DMS53 (cell line): ENCODE data around the gene RGSL1.
"Not testable (repeated sequence)": the region's sequence is repeated elsewhere in the genome, so short reads cannot be mapped to it uniquely, and the experiment has no call there.

ENCODE experiments used
- DNase-seq: peaks from one replicate; lab custom pipeline; 2025; lab: John Stamatoyannopoulos, UW

Gene RGSL1

DNA sequence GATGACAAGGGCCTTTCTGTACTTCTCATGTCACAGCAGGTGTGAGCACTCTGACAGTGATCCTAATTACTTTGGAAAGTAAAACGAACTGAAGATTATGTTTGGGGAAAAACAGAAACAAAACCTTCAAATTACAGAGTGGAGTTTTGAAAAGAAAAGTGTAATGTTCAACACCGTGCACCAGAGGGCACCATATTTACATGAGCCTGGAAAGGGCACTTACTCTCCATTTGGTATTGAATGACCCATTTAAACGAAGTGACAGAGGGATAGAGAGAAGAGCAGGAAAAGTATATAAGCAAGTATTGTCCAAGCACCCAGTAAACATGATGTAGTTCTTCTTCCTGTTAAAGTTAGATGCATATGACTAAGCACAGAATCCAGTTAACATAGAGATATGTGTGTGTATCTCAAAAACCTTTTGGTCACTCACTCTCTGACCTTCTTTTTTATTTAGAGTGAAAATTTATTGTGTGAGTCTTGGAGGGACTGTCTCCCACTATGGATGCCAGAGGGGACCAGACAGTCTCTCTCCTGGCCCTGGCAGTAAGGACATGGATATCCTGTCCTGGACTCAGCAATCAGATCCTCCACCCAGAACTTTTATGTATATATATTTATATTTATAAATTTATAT, 3.8 kb upstream of the RGSL1 start:
- peak; percentile 88 for DNase-seq

DNA sequence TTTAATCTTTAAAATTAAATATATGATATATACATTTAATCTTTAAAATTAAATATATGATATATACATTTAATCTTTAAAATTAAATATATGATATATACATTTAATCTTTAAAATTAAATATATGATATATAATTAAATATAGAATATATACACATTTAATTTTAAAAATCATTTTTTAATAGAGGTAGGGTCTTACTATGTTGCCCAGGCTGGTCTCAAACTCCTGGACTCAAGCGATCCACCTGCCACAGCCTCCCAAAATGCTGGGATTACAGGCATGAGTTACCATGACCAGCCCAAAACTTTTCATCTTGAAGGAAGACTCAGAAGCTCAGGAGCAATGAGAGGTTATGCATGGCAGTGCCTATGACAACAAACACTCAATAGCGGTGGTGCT, 2.8 kb upstream of the RGSL1 start:
- not testable (repeated sequence) for DNase-seq

DNA sequence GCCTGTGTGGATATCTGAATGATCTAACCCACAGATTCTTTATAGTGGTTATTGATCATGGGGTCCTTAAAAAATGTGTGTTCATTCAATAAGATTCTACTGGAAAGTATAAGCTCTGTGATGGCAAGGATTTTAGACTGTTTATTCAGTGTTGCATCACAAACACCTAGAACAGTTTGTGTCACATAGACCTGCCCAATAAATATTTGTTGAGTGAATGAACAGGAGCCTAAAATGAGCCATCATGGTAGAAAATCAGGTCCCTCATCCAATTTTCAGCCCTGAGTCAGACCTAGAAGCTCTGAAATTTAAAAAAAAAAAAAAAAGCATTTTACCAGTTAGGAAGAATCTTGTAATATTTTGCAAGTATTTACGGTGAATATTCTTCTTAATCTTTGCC, 2.3 kb upstream of the RGSL1 start:
- no peak for DNase-seq

DNA sequence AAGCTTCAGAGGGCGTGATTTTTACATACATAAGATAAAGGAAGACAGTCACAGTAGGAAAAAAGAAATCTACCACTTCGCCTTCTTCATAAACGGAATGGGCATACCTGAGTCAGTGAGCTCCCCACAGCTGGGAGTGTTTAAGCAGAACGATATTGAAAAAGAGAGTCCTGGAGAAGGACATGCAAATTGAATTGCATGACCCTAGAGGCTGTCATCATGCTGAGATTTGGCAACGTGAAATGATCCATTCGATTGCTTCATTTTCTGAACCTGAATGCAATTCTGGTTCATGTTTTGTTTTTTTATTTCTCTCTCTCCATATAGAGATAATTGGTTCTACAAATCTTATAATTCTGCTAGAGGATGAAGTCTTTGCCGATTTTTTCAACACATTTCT, 3.7 kb downstream of the RGSL1 start:
- no peak for DNase-seq

DNA sequence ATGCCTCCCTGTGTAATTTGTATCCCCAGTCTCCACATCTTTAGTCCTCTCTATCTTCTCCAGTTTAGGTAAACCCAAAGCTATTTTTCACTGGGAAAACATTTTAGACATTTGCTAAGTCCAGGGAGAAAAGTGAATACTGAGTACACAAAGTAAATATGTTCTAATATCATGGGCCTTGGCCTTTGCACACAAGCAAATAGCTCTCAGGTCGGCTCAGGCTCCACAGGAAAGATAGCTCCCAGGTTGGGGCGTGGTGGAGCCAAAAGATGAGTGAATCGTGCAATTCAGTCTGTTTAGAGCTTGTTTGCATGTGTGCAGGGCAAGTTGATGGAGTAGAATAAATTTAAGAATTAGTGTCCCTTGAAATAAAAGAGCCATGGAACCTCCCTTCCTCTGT, 7.9 kb downstream of the RGSL1 start:
- DNase-seq = no peak

DNA sequence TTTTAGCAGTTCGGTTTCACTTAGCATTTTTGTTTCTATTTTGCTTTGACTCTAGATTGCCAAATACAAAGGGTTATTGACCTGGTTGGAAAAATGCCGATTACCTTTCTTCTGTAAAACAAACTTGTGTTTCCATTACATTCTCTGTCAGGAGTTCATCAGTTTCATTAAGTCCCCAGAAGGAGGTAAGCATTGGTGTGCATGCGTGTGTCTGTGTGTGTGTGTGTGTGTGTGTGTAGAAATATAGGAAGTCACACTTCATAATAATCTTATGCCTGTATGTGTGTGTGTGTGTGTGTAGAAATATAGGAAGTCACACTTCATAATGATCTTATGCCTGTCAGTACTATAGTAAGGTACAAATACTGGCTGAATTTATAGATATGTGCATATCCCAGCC, 10.0 kb downstream of the RGSL1 start:
- DNase-seq = no peak

DNA sequence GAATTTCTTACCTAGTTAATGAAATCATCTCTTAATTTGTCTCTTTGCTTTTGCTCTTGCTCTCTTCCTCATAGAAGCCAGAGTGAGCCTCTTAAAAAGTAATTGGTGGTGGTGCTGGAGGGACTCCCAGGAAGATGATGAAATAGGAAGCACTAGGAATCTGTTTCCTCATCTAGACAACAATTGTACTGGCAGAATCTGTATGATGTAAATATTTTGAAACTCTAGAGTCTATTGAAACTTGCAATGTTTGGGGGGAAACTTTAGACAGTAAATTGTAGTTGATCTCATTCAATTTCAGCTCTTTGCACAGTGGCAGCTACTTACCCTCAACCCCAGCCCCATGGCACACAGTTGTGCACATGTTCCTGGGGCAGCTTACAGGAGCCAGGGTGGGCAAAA, 10.6 kb downstream of the RGSL1 start:
- no peak for DNase-seq

DNA sequence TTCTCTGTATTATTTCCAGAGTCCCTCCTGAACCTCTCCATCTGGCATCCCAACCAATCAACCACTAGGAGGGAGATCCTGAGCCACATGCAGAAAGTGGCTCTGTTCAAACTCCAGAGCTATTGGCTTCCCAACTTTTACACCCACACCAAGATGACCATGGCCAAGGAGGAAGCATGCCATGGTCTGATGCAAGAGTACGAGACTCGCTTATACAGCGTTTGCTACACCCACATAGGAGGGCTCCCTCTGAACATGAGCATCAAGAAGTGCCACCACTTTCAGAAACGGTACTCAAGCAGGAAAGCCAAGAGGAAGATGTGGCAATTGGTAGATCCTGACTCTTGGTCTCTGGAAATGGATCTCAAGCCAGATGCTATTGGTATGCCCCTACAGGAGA, 23.6 kb downstream of the RGSL1 start:
- DNase-seq = no peak

DNA sequence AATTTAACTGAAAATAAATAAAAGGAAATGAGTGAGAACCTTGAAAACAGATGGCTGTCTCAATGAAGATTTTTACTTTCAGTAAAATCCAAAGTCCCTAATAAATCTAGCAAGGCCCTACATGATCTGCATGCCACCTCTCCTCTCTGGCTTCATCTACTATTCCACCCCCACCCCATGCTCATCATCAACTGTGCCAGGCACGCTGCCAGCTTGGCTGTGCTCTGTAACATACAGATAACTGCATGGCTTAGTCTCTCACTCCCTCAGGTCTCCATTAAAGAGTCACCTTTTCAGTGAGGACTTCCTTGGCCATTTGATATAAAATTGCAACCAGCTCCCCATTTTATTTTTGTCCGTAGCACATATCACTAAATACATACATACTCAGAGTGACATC, 26.7 kb downstream of the RGSL1 start:
- DNase-seq = no peak

DNA sequence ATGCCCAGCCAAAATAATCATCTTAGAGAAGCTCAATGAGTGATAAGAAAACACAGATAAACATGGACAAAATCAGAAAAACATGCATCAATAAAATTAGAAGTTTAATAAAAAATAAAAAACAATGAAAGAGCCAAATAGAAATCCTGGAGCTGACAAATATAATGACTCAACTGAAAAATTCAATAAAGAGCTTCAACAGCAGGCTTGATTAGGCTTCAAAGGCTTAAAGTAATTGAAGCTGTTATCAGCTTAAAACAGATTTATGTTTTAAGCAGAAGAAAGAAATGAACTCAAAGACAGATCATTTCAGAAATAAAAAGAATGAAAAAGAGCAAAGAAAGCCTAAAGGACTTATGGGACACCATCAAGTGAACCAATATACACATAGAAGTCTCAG, 28.3 kb downstream of the RGSL1 start:
- no peak for DNase-seq

DNA sequence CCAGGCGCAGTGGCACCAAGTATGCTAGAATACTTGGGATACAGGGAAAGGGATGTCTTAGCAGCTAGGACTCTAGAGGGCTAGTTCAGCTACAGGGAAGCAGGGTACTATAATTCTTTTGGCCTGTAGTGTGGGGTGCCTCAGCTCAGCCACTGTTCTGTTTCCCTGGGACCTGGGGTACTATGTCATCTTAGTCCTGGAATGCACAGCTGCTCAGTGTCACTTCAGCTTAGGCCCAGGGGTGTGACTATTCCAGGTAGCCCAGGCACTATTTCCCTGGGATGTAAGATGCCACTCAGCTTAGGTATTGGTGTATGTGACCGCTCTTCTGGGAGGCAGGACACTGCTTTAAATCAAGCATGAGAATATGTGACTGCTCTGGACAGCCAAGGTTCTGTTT, 34.1 kb downstream of the RGSL1 start:
- DNase-seq = no peak

DNA sequence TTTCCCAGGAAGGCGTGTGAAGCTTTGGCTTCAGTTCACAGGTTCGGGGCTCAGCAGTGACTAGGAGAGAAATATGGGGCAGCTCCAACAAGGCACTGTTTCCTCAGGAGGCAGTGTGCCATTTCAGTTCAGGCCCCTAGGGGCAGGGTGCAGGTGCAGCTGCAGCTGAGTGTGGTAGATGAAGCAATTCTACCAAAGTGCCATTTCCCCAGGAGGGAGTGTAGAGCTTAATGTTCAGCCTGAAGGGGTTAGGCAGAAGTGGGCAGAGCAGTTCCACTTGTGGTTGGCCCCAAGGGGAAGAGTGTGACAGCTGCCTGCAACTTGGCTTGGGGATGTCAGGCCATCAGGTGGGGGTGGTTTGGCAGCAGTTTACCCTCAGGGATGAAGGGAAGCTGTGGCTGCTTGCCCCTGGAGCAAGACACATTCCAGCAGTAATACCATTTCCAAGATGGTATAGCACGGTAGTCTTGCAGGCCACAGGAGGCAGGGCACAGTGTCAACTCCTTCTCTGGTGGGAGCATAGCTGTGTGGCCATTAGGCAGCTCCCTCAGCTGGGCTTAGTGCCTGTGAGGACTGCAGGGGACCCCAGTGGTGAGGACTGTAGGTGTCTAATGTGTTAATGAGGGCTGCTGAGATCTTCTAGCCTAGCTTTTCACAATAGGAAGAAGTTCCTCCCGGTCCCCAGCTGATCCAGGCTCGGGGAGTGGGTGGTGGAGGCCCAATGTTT, 34.7 kb downstream of the RGSL1 start:
- peak; percentile 56 for DNase-seq

DNA sequence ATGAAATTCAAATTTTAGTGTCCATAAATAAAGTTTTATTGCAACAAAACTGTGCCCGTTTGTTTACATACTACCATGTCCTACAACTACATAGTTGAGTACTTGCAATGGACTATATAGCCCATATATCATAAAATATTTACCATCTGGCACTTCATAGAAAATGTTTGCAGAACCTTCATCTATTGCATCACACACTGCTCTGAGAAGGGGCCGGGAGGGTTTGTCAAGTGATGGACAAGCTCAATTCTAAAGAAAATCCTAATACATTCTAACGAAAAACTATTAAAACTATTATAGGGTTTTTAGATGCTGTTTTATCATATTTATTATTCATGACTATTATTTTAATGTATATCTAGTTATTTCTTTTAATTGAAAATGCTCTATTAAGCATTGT, 35.9 kb downstream of the RGSL1 start:
- DNase-seq = no peak

DNA sequence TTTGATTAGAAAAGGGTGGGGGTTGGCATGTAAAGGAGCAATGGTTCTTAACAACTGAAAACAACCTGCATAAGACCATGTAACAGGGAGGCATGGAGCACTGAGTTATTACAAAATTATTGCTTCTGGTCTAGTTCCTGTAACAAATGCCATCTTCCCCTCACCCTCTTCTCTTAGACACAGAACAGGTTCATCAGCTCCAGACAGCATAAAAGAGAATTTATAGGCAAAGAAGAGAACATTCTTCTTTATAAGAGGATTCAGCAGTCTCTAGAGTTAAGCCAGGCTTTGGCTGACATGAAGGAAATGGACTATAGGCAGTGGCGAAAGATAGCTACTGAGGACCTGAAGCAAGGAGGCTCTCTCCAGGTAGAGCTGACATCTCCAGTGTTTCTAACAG, 38.9 kb downstream of the RGSL1 start:
- no peak for DNase-seq

DNA sequence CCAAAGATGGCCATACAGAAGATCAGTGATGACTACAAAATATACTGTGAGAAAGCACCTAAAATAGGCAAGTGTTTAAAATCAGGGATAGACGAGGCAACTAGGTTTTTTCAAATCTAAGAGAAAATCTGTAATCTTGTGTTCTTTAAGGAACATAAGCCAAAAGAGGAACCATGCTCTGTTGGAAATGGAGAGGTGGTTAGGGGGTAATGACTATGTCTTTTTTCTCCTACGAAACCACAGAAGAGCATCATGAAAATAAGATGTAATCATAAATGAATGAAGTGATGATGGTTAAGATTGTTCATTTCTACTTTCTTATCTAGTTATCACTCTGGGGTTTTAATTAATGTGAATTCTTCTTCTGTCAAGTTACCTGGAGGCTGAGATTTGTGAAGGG, 43.1 kb downstream of the RGSL1 start:
- DNase-seq = no peak

DNA sequence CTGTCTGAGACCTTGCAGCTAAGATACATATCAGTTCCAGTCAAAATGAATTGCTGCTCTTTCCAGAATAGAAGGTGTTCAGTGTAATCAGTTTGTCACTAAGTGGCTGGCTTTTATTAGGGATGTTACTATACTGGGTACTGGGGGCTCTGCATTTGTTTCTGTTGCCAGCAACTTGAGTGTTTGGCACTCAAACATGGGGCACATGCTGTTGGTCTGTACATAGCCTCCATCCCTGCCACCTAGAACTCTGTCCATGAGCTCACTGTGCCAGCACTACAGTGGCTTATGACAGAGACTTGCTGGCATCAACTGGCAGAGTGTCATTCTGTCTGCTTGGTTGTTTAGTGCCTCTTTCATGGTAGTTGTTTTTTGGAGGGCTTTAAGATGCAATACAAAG, 45.1 kb downstream of the RGSL1 start:
- DNase-seq = no peak

DNA sequence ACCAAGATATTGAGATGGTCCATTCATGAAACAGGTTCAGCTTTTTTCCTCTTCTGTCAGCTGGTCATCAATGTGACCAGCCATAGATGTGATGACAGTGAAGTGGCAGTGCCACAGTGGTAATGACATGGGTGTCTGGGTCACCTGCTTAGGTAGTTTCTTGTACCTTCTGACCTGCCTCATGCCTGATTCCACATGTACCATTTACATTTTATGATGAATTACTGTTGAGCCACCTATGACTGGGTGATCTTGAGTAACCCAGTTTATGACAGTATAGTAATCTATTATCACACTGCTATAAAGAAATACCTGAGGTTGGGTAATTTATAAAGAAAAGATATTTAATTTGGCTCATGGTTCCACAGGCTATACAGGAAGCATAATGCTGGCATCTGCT, 45.7 kb downstream of the RGSL1 start:
- no peak for DNase-seq

DNA sequence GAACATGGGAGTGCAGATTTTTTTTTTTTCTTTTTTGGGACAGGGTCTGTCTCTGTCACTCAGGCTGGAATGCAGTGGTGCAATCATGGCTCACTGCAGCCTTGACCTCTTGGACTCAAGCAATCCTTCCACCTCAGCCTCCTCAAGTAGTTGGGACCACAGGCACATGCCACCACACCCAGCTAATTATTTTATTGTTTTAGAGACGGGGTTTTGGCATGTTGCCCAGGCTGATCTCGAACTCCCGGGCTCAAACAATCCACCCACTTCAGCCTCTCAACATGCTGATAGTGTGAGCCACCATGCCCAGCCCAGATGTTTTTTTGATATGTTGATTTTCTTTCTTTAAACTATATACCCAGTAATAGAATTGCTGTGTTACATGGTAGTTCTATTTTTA, 57.7 kb downstream of the RGSL1 start:
- DNase-seq = no peak

DNA sequence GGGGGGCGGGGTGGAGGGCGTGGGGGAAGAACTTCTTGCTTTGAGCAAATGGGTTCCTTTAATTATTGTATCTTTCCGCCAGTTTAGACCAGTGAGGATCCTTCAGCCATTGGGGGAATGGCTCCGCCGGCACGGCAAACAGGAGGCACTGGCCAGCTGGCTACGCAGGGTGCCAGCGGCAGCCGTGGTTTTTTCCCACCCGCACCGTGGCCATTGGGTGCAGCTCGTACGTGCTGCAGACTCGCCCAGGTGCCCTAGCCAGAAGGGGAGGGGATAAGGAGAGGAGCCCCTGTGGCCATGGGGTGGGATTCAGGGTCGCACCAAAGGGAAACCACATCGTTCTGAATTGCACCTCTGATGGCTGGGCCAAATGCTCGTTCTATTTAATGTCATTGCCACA, 65.6 kb downstream of the RGSL1 start:
- no peak for DNase-seq

DNA sequence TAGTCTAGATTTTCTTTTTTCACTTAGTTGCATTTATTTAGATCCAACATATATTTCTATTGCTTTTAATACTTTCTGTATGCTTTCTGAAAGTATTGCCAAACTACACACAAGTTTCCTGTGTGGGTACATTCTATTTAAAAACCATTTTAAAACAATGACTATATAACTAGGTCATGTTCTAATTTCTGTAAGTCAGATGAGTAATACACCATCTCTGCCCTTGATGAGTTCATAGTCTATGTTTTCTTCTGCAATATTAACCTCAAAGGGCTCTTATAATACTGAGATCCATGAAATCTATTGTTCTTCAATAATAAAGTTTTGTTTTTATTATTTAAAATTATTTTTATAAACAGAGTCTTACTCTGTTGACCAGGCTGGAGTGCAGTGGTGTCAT, 70.8 kb downstream of the RGSL1 start:
- DNase-seq = no peak

DNA sequence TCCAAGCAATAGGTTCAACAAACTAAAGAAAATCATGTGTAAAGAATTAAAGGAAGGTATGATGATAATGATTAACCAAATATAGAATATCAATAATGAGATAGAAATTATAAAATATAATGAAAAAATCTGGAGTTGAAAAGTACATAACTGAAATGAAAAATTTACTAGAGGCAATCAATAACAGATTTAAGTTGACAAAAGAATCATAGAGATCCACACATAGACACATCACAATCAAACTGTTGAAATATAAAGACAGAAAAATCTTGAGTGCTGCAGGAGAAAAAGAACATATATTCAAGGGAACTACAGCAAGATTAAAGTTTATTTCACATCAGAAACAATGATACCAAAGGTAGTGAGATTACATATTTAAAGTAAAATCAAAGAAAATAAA, 75.4 kb downstream of the RGSL1 start:
- DNase-seq = no peak

DNA sequence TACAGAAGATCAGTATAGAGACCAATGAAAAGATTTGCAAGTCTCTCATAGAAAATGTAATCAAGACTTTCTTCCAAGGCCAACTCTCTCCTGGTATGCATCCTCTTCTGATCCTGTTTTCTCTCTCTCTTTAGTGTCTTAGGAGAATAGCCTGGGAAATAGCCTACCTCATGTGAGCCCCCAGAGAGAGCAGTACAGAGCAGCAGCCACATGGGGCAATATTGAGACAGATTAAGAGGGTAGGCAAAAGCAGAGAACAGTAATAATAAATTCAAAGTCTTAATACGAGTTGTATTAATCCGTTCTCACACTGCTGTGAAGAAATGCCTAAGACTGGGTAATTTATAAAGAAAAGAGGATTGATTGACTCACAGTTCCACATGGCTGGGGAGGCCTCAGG, 77.7 kb downstream of the RGSL1 start:
- DNase-seq = no peak

DNA sequence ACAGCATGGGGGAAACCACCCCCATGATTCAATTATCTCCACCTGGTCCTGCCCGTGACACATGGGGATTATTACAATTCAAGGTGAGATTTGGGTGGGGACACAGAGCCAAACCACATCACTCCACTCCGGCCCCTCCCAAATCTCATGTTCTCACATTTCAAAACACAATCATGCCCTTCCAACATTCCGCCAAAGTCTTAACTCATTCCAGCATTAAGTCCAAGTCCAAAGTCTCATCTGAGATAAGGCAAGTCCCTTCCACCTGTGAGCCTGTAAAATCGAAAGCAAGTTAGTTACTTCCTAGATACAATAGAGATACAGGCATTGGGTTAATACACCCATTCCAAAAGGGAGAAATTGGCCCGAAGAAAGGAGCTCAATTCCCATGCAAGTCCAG, 78.3 kb downstream of the RGSL1 start:
- DNase-seq = not testable (repeated sequence)

DNA sequence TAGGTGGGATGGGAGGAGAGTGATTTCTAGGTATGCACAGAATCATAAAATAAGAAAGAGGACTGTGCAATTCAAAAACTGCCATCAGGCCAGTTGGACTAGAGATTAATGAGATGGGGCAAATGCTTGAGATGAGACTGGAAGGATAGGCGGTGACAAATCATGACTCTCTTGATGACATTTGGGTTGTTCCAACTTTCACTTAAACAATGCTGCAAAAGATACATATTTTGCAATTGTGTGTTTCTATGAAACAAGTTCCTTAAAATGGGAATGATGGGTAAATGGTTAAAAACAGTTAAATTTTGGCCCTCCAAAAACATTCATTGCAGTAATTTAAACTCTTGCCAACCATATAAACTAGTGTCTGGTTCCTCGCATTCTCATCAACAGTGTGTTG, 84.0 kb downstream of the RGSL1 start:
- DNase-seq = no peak
